ENCODE results near the gene GABRR3. TPM values are rescaled to one million over a fixed set of nuclear protein-coding genes. Genes with fewer than 3 reads are reported as not detected.

Gene GABRR3
- total and polyA plus RNA-seq, 2 donors (not counting 1 experiment from before 2014, with no cell fraction given) = not detected

DNA sequence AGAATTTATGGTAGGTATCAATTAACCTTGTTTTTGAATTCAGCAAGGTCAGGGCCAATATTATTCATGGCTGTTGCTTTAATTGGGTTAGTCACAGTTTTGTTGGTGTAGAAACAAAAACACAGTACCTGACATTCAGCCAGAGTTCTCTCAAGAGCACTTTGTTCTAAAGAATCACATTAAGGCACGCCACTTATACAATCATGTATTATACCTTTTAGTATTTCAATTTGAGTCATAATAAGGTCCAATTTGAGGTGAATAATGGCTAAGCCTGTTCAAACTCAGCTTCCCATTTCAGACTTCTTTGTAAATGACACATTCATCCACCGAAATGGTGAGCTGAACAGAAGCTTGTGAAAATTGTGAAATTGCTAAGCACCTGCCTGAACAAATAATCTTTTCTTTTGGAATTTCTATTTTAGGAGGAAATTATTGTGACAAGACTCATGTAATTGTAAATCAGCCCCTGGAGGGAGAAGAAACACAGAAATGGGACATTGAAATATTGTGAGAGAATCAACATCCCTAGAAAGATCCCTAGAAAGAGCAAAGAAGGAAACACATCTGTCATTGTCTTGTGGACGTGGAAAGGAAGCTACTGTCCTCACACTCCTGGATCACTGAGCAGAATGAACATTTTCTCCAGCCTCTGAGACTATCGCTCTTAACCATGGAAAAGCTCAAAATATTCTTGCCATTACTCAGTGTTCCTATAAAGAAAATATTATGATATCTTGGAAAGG, 92.1 kb downstream of the GABRR3 start:
- Histone ChIP-seq H3K27ac (ENCODE audit: insufficient read depth, low read length) (no peak overlapping the region), H3K36me3 (ENCODE audit: control insufficient read depth, insufficient read depth, low read length) (no peaks in the 10 kb centered on the region), H3K27me3 (ENCODE audit: control insufficient read depth, insufficient read depth, low read length) (no peaks in the 10 kb centered on the region), H3K4me1 (ENCODE audit: control insufficient read depth, extremely low read depth, insufficient read depth, low read length) (no peaks in the 10 kb centered on the region), H3K4me2 (ENCODE audit: extremely low read depth, insufficient read depth, low read length) (no peak overlapping the region), H2AFZ (ENCODE audit: low read length) (no peak overlapping the region), H3K79me2 (ENCODE audit: control insufficient read depth, insufficient read depth, low read length) (no peaks in the 10 kb centered on the region), H3K4me3 (replicated peaks in 1 of 4; ENCODE audit: control extremely low read depth in 1 of 4, insufficient read depth in 1 of 4, low read depth in 3 of 4, low read length in 4 of 4) (no peak overlapping the region), H4K20me1 (ENCODE audit: control insufficient read depth, extremely low read depth, insufficient read depth, low read length) (no peaks in the 10 kb centered on the region), H3K9me3 (ENCODE audit: control insufficient read depth, insufficient read depth, low read depth, low read length) (no peaks in the 10 kb centered on the region), H3K9ac (ENCODE audit: insufficient read depth, low read length) (no peak overlapping the region)
- no peak for DNase-seq (ENCODE audit: low read depth in 2 of 2)
- TF ChIP-seq EZH2 (IDR thresholded peaks at IDR 0.05; ENCODE audit: low read length, missing control alignments) = no peak
- TF ChIP-seq, protein P1, sequence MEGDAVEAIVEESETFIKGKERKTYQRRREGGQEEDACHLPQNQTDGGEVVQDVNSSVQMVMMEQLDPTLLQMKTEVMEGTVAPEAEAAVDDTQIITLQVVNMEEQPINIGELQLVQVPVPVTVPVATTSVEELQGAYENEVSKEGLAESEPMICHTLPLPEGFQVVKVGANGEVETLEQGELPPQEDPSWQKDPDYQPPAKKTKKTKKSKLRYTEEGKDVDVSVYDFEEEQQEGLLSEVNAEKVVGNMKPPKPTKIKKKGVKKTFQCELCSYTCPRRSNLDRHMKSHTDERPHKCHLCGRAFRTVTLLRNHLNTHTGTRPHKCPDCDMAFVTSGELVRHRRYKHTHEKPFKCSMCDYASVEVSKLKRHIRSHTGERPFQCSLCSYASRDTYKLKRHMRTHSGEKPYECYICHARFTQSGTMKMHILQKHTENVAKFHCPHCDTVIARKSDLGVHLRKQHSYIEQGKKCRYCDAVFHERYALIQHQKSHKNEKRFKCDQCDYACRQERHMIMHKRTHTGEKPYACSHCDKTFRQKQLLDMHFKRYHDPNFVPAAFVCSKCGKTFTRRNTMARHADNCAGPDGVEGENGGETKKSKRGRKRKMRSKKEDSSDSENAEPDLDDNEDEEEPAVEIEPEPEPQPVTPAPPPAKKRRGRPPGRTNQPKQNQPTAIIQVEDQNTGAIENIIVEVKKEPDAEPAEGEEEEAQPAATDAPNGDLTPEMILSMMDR (conservative IDR thresholded peaks at IDR 0.05 in 1 of 2, IDR thresholded peaks at IDR 0.05 in 1 of 2; ENCODE audit: low read depth in 1 of 2, low read length in 2 of 2) = no peak

DNA sequence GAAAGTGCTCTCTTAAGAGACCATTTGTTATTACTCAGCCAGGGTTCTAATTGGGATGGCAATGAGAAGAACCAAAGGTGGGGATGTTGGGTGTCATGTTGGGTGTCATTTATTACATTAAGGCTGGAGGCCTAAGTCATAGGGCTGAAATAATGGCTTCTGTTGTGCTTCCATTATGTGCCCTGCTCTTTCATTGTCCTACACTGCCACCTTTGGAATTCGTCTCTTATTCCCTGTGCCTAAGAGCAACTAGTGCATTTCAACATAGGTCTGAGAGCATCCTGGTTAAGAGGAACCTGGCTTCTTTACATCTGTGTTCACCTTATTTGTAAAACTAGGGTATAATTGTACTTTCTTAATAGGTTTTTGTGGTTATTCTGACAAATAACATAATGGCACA, 95.1 kb downstream of the GABRR3 start:
- H3K79me2 ChIP-seq (ENCODE audit: control insufficient read depth, insufficient read depth, low read length) = no peaks in the 10 kb centered on the region
- no peak overlapping the region for H3K4me3 ChIP-seq (replicated peaks in 1 of 4; ENCODE audit: control extremely low read depth in 1 of 4, insufficient read depth in 1 of 4, low read depth in 3 of 4, low read length in 4 of 4)
- DNase-seq (ENCODE audit: low read depth in 2 of 2) = no peak
- TF ChIP-seq EZH2 (IDR thresholded peaks at IDR 0.05; ENCODE audit: low read length, missing control alignments) = no peak
- TF ChIP-seq, protein P1 (conservative IDR thresholded peaks at IDR 0.05 in 1 of 2, IDR thresholded peaks at IDR 0.05 in 1 of 2; ENCODE audit: low read depth in 1 of 2, low read length in 2 of 2) = no peak
- no peaks in the 10 kb centered on the region for H3K9me3 ChIP-seq (ENCODE audit: control insufficient read depth, insufficient read depth, low read depth, low read length)
- H3K4me1 ChIP-seq (ENCODE audit: control insufficient read depth, extremely low read depth, insufficient read depth, low read length) = no peaks in the 10 kb centered on the region
- no peaks in the 10 kb centered on the region for H4K20me1 ChIP-seq (ENCODE audit: control insufficient read depth, extremely low read depth, insufficient read depth, low read length)
- H2AFZ ChIP-seq (ENCODE audit: low read length) = no peak overlapping the region
- no peak overlapping the region for H3K4me2 ChIP-seq (ENCODE audit: extremely low read depth, insufficient read depth, low read length)
- H3K27me3 ChIP-seq (ENCODE audit: control insufficient read depth, insufficient read depth, low read length) = no peaks in the 10 kb centered on the region
- H3K9ac ChIP-seq (ENCODE audit: insufficient read depth, low read length) = no peak overlapping the region
- no peaks in the 10 kb centered on the region for H3K36me3 ChIP-seq (ENCODE audit: control insufficient read depth, insufficient read depth, low read length)
- no peak overlapping the region for H3K27ac ChIP-seq (ENCODE audit: insufficient read depth, low read length)

DNA sequence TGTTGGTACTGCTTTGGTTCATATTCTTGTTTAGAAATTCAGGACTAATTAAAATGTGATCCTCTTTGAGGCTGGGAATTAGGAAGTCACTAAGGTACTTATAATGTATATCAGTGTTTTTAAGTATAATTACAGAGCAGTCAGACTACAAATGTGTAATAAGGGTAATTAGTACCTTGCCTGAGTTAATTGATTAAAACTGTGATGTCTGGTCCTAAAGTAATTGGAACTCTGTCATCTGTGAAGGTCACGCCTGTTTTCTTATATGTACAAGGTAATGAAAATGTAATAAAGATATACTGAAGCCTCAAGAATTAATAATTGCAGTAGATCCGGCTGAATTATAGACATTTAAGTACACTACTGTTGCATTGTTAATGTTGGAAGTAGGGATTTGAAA, 95.7 kb downstream of the GABRR3 start:
- H3K9ac ChIP-seq (ENCODE audit: insufficient read depth, low read length) = no peak overlapping the region
- no peaks in the 10 kb centered on the region for H3K79me2 ChIP-seq (ENCODE audit: control insufficient read depth, insufficient read depth, low read length)
- H3K4me1 ChIP-seq (ENCODE audit: control insufficient read depth, extremely low read depth, insufficient read depth, low read length) = no peaks in the 10 kb centered on the region
- H3K4me2 ChIP-seq (ENCODE audit: extremely low read depth, insufficient read depth, low read length) = no peak overlapping the region
- H3K27me3 ChIP-seq (ENCODE audit: control insufficient read depth, insufficient read depth, low read length) = no peaks in the 10 kb centered on the region
- H3K9me3 ChIP-seq (ENCODE audit: control insufficient read depth, insufficient read depth, low read depth, low read length) = no peaks in the 10 kb centered on the region
- no peak for TF ChIP-seq EZH2 (IDR thresholded peaks at IDR 0.05; ENCODE audit: low read length, missing control alignments)
- TF ChIP-seq, protein P1 (conservative IDR thresholded peaks at IDR 0.05 in 1 of 2, IDR thresholded peaks at IDR 0.05 in 1 of 2; ENCODE audit: low read depth in 1 of 2, low read length in 2 of 2) = no peak
- no peaks in the 10 kb centered on the region for H4K20me1 ChIP-seq (ENCODE audit: control insufficient read depth, extremely low read depth, insufficient read depth, low read length)
- no peaks in the 10 kb centered on the region for H3K36me3 ChIP-seq (ENCODE audit: control insufficient read depth, insufficient read depth, low read length)
- H3K27ac ChIP-seq (ENCODE audit: insufficient read depth, low read length) = no peak overlapping the region
- H2AFZ ChIP-seq (ENCODE audit: low read length) = no peak overlapping the region
- DNase-seq (ENCODE audit: low read depth in 2 of 2) = no peak
- H3K4me3 ChIP-seq (replicated peaks in 1 of 4; ENCODE audit: control extremely low read depth in 1 of 4, insufficient read depth in 1 of 4, low read depth in 3 of 4, low read length in 4 of 4) = no peak overlapping the region
